HepG2 (cell line): ENCODE measurements around the gene CAPG. TPM values are rescaled to one million over a fixed set of nuclear protein-coding genes. Genes with fewer than 3 reads are reported as not detected.
A peak's percentile ranks its signal among the peaks of the same experiment; 100 is the strongest.

Source experiments
- HOXA3 ChIP-seq: sonication (generic); formaldehyde crosslinking; IDR thresholded peaks from 2 replicates; pipeline ENCODE4 v1.5.0; 2020; ENCODE audit warnings: missing genetic modification reagents
- MXI1 ChIP-seq: IDR thresholded peaks from 3 replicates; pipeline ENCODE4 v1.6.1; 2012; ENCODE audit warnings: low read depth, low read length, inconsistent platforms, borderline replicate concordance
- RARA ChIP-seq: IDR thresholded peaks from 2 replicates; pipeline ENCODE4 v1.6.1; 2016; ENCODE audit warnings: missing genetic modification reagents, missing compliant biosample characterization
- SAP130 ChIP-seq: IDR thresholded peaks from 2 replicates; pipeline ENCODE4 v1.6.1; 2016; ENCODE audit warnings: low read depth
- SPEN ChIP-seq: sonication (generic); formaldehyde crosslinking; IDR thresholded peaks from 2 replicates; pipeline ENCODE4 v1.5.1; 2020; ENCODE audit warnings: low read depth, mild to moderate bottlenecking, missing genetic modification reagents
- ZBTB40 ChIP-seq, 2 experiments: fragments of 450-650 bp in 1 of 2; sonication (generic) in 1 of 2; formaldehyde crosslinking in 1 of 2; IDR thresholded peaks; 2 replicates each; pipeline versions ENCODE4 v1.6.1 to v1.8.0; 2016 to 2022; ENCODE audit warnings: antibody characterized with exemption in 1 of 2, mild to moderate bottlenecking in 1 of 2, missing genetic modification reagents in 1 of 2
- ZNF225 ChIP-seq: sonication (generic); formaldehyde crosslinking; IDR thresholded peaks from 2 replicates; pipeline ENCODE4 v1.4.0; 2020; ENCODE audit warnings: mild to moderate bottlenecking, missing genetic modification reagents
- ZNF407 ChIP-seq: sonication (generic); formaldehyde crosslinking; IDR thresholded peaks from one replicate; pipeline ENCODE4 v1.5.1; 2020; ENCODE audit warnings: mild to moderate bottlenecking, missing genetic modification reagents; ENCODE audit errors: not compliant biosample characterization
- ZNF773 ChIP-seq: sonication (generic); formaldehyde crosslinking; IDR thresholded peaks from 2 replicates; pipeline ENCODE4 v1.4.0; 2020; ENCODE audit warnings: missing genetic modification reagents, borderline replicate concordance
- polyA plus RNA-seq, 8 experiments: library from polyadenylated mRNA; depleted of rRNA in 3 of 8; stranded (reverse) in 7 of 8; unstranded in 1 of 8; fragments of >200 nt; fragmentation: Illumina TruSeq in 4 of 8; extraction: Trizol in 4 of 8; gene quantifications; 2 replicates each; pipeline versions ENCODE4 v1.2.1 to v1.2.3, GENCODE V29; 2011 to 2016; ENCODE audit warnings: low read depth in 4 of 8, missing spikeins in 1 of 8, mixed read lengths in 1 of 8; ENCODE audit not compliant: insufficient read depth in 1 of 8
- total RNA-seq, 5 experiments: library from RNA; depleted of rRNA; stranded (reverse); fragments of >200 nt; fragmentation: Illumina TruSeq; extraction: Trizol; gene quantifications; 2 replicates each; pipeline ENCODE4 v1.2.3, GENCODE V29; 2016; ENCODE audit warnings: low read depth in 1 of 5

The CAPG gene
- total and polyA plus RNA-seq, 2 of the 13 experiments (the other 11 are each of a cell fraction or from before 2014, with no cell fraction given), result 12.7 to 18.2 TPM

GRCh38 chr2:85390941-85391669, 19.1 kb downstream of the CAPG start (continued):
- TF ChIP-seq SAP130 (CRISPR knock-in tag) (peak; percentile 42), HOXA3 (peak; percentile 32; the same call in 1 of the 2 replicates), MXI1 (peak; percentile 23; the same call in 1 of the 3 replicates), ZNF225 (CRISPR knock-in tag) (no peak), ZNF773 (CRISPR knock-in tag) (no peak), ZBTB40 (IDR thresholded peaks at IDR 0.05) (no peak), ZBTB40 (CRISPR knock-in tag; IDR thresholded peaks at IDR 0.05) (0 out of 2 replicates have a peak, but pooled peaks have one; percentile 30), ZNF407 (CRISPR knock-in tag) (peak; percentile 41), SPEN (CRISPR knock-in tag) (no peak), RARA (peak; percentile 9; the same call in 1 of the 2 replicates)
